HG02642 (cell line): Measurements from ENCODE around the gene STXBP6.

ENCODE experiments used
- ATAC-seq: cut with Tn5 transposase; IDR thresholded peaks from one replicate; pipeline ENCODE4 v1.9.1; 2021; ENCODE audit warnings: mild to moderate bottlenecking; ENCODE audit not compliant: unreplicated experiment, poor library complexity

Gene STXBP6

GRCh38 chr14:24873551-24873950 is 176.4 kb downstream of the STXBP6 start:
- ATAC-seq, result no peak

- no peak for ATAC-seq
These were observed 178.8 kb downstream of the STXBP6 start for GRCh38 chr14:24870949-24871701.

- no peak for ATAC-seq
These were observed 181.6 kb downstream of the STXBP6 start for GRCh38 chr14:24868389-24868788.

GRCh38 chr14:24866067-24866639 is 183.8 kb downstream of the STXBP6 start:
- ATAC-seq, result no peak

- no peak for ATAC-seq
These were observed 185.8 kb downstream of the STXBP6 start for GRCh38 chr14:24863968-24864684.

- no peak for ATAC-seq
These were observed 188.8 kb downstream of the STXBP6 start for GRCh38 chr14:24861083-24861630.

GRCh38 chr14:24859559-24859958 is 190.4 kb downstream of the STXBP6 start:
- no peak for ATAC-seq

- no peak for ATAC-seq
These were observed 191.3 kb downstream of the STXBP6 start for GRCh38 chr14:24858684-24859083.

- ATAC-seq, result no peak
These were observed 191.9 kb downstream of the STXBP6 start for GRCh38 chr14:24858052-24858451.

- no peak for ATAC-seq
These were observed 192.7 kb downstream of the STXBP6 start for GRCh38 chr14:24857277-24857676.

- ATAC-seq, result no peak
These were observed 196.5 kb downstream of the STXBP6 start for GRCh38 chr14:24853446-24853845.

- ATAC-seq, result no peak
These were observed 197.5 kb downstream of the STXBP6 start for GRCh38 chr14:24852312-24853060.

- no peak for ATAC-seq
These were observed 198.1 kb downstream of the STXBP6 start for GRCh38 chr14:24851837-24852236.

GRCh38 chr14:24851406-24851805 is 198.5 kb downstream of the STXBP6 start:
- no peak for ATAC-seq

- ATAC-seq, result no peak
These were observed 199.9 kb downstream of the STXBP6 start for GRCh38 chr14:24850072-24850471.

GRCh38 chr14:24849471-24849870 is 200.5 kb downstream of the STXBP6 start:
- ATAC-seq, result no peak

- ATAC-seq, result no peak
These were observed 201.7 kb downstream of the STXBP6 start for GRCh38 chr14:24848102-24848790.

- ATAC-seq, result no peak
These were observed 202.3 kb downstream of the STXBP6 start for GRCh38 chr14:24847568-24848095.

GRCh38 chr14:24846261-24846660 is 203.7 kb downstream of the STXBP6 start:
- no peak for ATAC-seq

GRCh38 chr14:24845851-24846250 is 204.1 kb downstream of the STXBP6 start:
- no peak for ATAC-seq
